ENCODE measurements around the gene FAH.

GRCh38 chr15:80191198-80191597 lies 38.4 kb downstream of the FAH start:
- TF ChIP-seq, protein P1, sequence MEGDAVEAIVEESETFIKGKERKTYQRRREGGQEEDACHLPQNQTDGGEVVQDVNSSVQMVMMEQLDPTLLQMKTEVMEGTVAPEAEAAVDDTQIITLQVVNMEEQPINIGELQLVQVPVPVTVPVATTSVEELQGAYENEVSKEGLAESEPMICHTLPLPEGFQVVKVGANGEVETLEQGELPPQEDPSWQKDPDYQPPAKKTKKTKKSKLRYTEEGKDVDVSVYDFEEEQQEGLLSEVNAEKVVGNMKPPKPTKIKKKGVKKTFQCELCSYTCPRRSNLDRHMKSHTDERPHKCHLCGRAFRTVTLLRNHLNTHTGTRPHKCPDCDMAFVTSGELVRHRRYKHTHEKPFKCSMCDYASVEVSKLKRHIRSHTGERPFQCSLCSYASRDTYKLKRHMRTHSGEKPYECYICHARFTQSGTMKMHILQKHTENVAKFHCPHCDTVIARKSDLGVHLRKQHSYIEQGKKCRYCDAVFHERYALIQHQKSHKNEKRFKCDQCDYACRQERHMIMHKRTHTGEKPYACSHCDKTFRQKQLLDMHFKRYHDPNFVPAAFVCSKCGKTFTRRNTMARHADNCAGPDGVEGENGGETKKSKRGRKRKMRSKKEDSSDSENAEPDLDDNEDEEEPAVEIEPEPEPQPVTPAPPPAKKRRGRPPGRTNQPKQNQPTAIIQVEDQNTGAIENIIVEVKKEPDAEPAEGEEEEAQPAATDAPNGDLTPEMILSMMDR (IDR thresholded peaks at IDR 0.05), result no peak
- TF ChIP-seq EZH2 (IDR thresholded peaks at IDR 0.05; ENCODE audit: borderline replicate concordance, insufficient read depth, low read depth, low read length, poor library complexity, severe bottlenecking), result no peak
